ENCODE data around the gene TARS3. TPM values are rescaled to one million over a fixed set of nuclear protein-coding genes. Genes with fewer than 3 reads are reported as not detected.
"Not testable (repeated sequence)": the region's sequence is repeated elsewhere in the genome, so short reads cannot be mapped to it uniquely, and the experiment has no call there.

Gene TARS3
- polyA plus RNA-seq (ENCODE audit: insufficient read length in 3 of 3): 10 to 100 TPM; 18.0 to 22.8 (median 21.1) TPM

DNA sequence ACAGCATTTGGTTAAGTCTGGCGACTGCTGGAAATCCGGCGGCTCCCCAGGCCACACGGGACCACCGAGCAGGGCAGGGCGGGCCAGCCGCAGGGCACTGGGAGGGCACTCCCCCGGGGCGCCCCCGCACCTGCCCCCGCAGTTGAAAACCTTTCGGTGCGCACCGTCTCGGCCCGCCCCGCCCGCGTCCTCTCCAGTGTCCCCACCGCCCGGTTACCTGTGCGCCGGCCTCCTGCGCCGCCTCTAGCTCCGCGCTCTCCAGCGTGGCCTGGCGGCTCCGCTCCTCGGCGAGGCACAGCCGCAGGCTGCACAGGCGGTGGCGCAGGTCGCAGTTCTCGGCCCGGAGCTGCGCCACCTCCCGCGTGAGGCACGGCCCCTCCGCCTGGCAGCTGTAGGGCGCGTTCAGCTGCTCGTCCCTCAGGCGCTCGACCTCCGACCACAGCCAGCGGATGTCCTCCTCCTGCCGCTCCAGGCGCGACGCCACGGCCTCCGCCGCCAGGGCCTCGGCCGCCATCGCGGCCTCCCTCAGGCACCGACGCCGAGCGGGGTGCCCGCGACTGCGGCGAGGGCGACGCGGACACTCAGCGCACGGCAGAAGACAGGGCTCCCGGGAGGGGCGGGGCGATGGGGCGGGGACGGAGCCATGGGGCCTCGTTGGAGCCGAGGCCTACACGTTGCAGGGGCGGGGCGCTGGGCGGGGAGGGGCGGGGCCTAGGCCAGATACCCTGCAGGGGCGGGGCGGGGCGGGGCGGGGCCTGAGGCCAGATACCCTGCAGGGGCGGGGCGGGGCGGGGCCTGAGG, at the start of gene TARS3:
TARS3 (minus strand) TSS at position 600 of the 801 bp plus-strand sequence; CDS start at position 514, 86 bp downstream.
- DNase-seq (ENCODE audit: low read depth in 3 of 3, low spot score in 2 of 3): peak; percentile 60 to 82 (median 81)

DNA sequence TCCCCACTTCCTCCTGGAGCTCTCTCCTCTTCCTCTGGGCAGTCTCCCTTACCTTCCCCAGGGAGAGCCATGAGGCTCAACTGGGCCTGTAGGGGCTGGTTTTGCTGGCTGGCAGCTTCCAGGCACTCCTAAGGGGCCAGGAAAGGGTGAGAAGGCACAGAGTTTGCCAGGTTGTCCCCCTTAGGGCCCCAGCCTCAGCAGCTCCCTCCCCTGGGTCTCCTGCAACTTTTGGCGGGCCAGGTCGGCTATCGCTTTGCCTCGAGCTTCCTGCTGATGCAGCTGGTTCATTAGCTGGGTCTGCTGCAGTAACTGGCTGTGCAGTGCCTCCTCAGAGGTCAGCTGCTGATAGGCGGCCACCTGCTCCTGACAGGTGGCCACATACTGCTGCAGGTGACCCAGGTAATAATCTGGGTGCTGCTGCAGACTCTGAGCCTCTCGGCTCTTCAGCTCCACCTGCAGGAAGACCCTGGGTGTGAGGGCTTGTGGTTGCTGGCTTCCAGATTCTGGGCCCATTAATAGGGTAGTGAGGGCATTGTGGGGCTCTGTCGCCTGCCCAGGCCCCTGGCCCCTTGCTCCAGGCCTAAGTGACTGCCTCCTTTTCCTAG, 49.3 kb upstream of the TARS3 start:
- no peak for DNase-seq (ENCODE audit: low read depth in 3 of 3, low spot score in 2 of 3)

GRCh38 chr15:101772921-101773320, 48.6 kb upstream of the TARS3 start:
- no peak for DNase-seq (ENCODE audit: low read depth in 3 of 3, low spot score in 2 of 3)

- DNase-seq (ENCODE audit: low read depth in 3 of 3, low spot score in 2 of 3): not testable (repeated sequence)
These were observed 42.9 kb upstream of the TARS3 start for GRCh38 chr15:101767083-101767640.

DNA sequence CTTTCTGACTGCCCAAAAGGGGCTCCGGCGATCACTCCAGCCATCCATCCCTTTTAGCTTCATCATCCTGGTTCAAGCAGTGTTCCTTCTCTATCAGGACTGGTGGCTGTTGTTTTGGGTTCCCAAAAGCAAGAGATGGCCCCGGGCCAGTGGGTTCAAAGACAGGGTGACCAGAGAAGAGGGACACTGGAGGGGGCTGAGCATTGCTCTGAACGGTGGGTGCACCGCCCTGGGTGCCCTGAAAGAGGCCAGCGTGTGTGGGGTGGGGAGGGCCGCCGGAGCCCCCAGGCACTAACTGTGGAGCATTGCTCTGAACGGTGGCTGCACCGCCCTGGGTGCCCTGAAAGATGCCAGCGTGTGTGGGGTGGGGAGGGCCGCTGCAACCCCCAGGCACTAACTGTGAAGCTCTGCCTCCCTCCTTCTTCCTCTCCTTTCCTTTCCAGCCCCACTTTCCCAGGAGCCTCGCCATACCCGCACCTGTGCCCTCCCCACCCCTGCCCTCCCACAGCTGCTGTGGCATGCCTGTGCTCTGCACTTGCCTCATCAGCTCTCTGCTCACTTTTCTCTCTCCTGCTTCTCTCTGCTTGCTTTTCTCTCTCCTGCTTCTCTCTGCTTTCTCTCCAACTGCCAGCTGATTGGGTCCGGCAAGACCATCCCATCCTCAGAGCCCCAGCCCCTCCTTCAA, 41.6 kb upstream of the TARS3 start:
- no peak for DNase-seq (ENCODE audit: low read depth in 3 of 3, low spot score in 2 of 3)

DNA sequence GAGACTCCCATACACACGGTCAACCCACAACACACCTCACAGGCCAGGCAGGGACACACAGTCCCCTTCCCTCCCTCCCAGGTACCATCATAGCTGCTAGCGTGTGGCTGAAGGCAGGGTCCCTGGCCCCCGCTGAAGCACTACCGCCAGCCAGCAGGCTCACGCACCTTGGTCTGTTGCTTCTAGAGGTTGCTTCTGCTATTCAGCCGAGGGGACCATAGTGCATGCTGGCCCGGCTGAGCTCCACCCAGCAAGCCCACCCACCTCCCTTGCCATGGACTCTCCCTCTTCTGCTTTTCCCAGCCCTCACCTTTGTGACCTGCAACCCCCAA, 41.0 kb upstream of the TARS3 start:
- DNase-seq (ENCODE audit: low read depth in 3 of 3, low spot score in 2 of 3): not testable (repeated sequence)

DNA sequence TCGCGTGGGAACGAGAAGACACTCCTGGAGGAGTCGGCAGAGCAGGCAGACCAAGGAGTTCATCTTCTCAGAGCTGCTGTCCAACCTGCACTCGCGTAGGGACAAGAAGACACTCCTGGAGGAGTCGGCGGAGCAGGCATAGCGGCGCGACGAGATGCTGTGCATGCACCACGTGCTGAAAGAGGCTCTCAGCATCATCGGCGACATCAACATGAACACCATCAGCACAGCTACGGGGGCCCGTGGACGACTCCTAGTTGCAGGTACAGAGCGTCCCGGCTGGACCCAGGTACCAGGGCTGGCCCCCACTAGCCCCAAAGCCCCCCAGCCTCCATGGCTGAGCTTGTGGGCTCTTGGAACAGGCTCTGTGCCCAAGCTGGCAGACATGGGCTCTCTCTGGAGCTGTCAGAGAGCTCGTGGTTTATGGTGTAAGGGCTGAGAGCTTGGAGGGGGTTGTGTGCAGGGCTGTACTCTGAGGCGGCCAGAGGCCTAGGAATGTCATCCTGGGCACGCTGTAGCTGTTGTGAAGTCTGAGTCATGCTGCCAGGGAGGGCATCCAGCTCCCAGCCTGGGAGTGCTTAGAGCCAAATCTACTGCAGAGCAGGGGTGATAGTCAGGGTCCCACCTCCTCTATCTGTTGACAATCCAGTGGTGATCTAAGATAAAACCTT, 40.5 kb upstream of the TARS3 start:
- not testable (repeated sequence) for DNase-seq (ENCODE audit: low read depth in 3 of 3, low spot score in 2 of 3)

GRCh38 chr15:101746716-101747082, 22.4 kb upstream of the TARS3 start:
- not testable (repeated sequence) for DNase-seq (ENCODE audit: low read depth in 3 of 3, low spot score in 2 of 3)

DNA sequence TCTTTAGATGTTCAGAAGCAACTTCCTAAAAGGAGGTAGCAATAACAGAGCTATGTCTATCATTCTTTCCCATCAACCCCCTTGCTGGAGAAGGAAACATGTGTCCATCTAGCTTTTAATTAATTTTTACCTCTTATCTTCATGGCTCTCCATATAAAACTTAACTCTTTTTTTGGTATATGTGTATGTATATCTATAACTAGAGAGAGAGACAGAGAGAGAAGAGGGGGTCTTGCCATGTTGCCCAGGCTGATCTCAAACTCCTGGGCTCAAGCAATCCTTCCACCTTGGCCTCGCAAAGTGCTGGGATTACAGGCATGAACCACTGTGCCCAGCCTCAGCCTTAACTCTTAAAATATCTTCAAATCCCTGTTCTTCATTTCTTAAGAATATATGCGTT, 10.6 kb upstream of the TARS3 start:
- DNase-seq (ENCODE audit: low read depth in 3 of 3, low spot score in 2 of 3): not testable (repeated sequence)

GRCh38 chr15:101733545-101733944, 9.3 kb upstream of the TARS3 start:
- no peak for DNase-seq (ENCODE audit: low read depth in 3 of 3, low spot score in 2 of 3)

GRCh38 chr15:101732772-101733171, 8.5 kb upstream of the TARS3 start:
- DNase-seq (ENCODE audit: low read depth in 3 of 3, low spot score in 2 of 3): no peak

DNA sequence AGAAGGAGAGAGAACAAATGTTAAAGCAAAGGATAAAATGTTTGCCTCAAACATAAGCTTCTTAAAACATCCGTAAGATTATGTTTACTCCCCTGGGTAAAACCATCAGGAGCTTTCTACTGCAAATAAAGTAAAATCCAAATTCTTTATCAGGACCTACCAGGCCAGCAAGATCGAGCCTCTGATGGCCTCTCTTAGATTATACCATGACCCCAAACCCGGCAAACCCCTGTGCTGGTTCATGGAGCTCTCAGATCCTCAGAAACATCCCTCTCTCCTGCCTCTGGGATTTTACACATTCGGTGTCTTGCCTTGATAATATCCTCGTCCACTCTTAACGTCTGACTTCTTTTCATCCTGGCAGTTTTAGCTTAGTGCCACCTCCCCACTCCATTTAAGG, 7.5 kb upstream of the TARS3 start:
- no peak for DNase-seq (ENCODE audit: low read depth in 3 of 3, low spot score in 2 of 3)

GRCh38 chr15:101727186-101727585, 2.9 kb upstream of the TARS3 start:
- no peak for DNase-seq (ENCODE audit: low read depth in 3 of 3, low spot score in 2 of 3)

- no peak for DNase-seq (ENCODE audit: low read depth in 3 of 3, low spot score in 2 of 3)
These were observed 800 bp upstream of the TARS3 start for GRCh38 chr15:101725073-101725472.

DNA sequence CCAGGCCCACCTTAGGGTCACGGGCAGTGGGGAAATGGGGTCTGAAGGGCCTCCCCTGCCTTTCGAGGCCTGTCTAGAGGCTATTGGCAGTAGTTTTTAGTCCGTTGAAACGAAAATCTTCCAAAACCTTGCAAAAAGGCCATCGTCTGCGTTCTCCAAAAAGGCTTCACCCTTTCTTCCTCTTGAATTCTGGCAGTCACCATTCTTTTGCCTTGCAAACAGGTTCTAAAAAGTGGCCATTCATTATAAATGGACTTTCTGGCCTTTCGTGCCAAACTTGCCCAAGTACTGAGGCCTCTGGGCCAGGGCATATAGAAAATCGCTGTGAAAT, 367 bp upstream of the TARS3 start:
- DNase-seq (ENCODE audit: low read depth in 3 of 3, low spot score in 2 of 3): no peak

DNA sequence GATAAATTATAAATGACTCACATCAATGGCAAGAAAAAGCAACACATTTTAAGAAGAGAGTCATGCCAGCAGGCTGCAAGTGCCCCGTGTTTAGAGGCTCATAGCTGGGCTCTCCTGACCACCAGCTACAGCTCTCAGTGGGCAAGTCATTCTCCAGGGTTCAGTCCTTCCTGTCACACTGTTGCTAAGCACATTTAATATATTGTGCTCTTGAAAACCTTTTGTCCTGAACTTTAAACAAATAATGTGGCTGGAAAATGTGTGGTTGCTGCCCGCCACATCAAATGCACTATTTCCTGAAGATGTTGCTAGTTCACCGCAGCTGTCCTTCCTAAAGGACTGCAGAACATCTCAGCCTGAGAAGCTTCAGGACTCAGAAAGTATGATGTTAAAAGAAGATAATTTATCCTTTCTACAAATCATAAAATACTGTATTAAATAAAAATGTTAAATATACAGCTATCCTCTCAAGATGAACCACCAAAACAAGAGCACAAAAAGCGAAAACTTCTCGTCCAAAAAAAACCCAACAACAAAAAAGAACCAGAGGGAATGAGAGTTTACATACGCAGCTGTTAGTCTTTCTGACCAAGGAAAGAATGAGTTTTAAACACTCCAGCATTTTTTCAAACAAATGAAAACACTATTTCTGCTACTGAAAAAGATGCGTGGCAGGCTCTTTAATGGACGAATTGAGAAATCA, 951 bp downstream of the TARS3 start:
- DNase-seq (ENCODE audit: low read depth in 3 of 3, low spot score in 2 of 3): peak in 2 of 3 donors; percentile 2 to 13

DNA sequence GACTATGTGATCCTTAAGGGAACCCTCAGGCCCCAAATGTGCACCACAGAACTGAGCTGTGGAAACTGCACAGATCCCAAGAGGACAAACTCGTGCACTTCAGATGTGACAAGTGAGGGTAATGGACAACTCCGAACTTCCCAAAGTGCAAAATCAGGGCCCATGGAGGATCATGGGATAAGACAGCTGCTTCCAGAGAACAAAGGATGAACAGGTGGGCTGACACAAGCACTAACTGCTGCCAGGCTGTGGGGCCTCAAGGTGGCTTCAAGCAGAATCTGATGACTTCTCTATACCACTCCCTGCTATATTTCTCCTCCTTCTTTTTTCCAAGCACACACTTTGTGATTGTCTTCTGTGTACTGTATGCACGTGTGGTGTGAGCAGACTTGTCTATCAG, 5.4 kb downstream of the TARS3 start:
- DNase-seq (ENCODE audit: low read depth in 3 of 3, low spot score in 2 of 3): no peak

DNA sequence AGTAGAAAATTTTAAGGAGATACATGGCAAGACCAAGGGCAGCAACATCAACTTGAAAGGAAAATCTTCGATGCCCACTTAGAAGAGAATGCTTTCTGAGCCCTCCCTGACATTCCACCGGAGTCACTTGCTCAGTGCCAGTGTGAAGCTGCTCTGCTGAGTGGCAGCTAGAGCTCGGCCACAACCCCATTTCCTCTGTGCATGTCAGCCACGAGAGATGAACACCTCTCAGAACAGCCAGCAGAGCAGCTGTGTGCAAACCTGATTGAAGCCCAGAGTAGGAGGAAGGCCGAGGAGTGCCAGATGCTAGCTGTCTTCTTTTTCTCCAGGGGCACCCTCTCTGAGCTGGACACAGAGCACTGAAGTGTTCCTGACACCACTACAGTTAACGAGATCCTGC, 12.2 kb downstream of the TARS3 start:
- no peak for DNase-seq (ENCODE audit: low read depth in 3 of 3, low spot score in 2 of 3)

DNA sequence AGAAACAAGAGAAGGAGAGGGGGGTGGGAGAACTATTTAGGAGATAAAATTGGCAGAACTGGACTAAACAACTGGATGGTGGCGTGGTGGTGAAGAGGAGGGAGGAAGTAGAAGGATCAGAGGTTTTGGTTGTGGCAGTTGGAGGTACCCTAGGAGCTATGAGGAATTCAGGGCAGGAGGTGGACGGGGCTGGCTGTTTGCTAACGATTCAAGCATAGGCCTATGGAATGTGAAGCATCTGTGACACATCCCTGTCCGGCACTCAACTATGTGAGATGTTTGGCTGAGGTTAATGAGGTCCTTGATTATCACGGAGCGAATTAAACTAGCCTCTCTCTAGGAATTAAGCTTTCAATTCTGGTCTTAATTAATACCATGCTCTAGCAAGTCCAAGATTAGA, 13.5 kb downstream of the TARS3 start:
- no peak for DNase-seq (ENCODE audit: low read depth in 3 of 3, low spot score in 2 of 3)

DNA sequence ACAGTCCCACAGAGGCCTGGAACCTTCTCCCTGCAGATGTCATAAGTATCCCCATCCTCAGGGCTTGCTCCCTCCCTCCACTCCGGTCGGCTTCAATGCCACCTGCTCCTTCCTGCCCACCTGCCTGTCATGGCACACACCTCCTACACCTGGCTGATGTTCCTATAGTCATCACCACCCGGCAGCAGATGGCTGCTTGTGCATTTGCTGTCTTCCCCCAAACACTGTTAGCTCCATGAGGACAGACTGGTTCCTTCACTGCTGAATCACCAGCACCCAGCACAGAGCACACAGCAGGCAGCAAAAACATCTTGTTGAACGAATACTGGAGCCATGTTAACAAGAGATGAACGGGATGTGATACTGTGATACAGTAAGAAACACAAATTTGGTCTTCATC, 14.8 kb downstream of the TARS3 start:
- DNase-seq (ENCODE audit: low read depth in 3 of 3, low spot score in 2 of 3): no peak

Measured in right renal cortex interstitium (tissue), 3 donors.